HG03520 (cell line): ENCODE results near the gene NRL.
A peak's percentile ranks its signal among the peaks of the same experiment; 100 is the strongest.

Experiments
- ATAC-seq: cut with Tn5 transposase; IDR thresholded peaks from one replicate; pipeline ENCODE4 v1.9.1; 2021; ENCODE audit warnings: mild to moderate bottlenecking, moderate library complexity; ENCODE audit not compliant: unreplicated experiment

NRL gene

GRCh38 chr14:24114532-24115421, at the start of gene NRL, which contains the start of gene DCAF11:
Gene NRL (minus strand): TSS chr14:24114949. CDS start chr14:24082848, 32,101 bp downstream.
Gene DCAF11 (plus strand): TSS chr14:24114777. CDS start chr14:24115595, 818 bp downstream.
- ATAC-seq = peak; percentile 78

- ATAC-seq = no peak
Measured at GRCh38 chr14:24162093-24162492, 47.3 kb upstream of the NRL start.

- ATAC-seq = peak; percentile 72
Measured at GRCh38 chr14:24160850-24161804, 46.4 kb upstream of the NRL start, which contains the start of gene IRF9. Gene IRF9 (plus strand): TSS chr14:24161265. CDS start chr14:24162145, 880 bp downstream.

GRCh38 chr14:24160499-24160849, 45.7 kb upstream of the NRL start:
- ATAC-seq = no peak

DNA sequence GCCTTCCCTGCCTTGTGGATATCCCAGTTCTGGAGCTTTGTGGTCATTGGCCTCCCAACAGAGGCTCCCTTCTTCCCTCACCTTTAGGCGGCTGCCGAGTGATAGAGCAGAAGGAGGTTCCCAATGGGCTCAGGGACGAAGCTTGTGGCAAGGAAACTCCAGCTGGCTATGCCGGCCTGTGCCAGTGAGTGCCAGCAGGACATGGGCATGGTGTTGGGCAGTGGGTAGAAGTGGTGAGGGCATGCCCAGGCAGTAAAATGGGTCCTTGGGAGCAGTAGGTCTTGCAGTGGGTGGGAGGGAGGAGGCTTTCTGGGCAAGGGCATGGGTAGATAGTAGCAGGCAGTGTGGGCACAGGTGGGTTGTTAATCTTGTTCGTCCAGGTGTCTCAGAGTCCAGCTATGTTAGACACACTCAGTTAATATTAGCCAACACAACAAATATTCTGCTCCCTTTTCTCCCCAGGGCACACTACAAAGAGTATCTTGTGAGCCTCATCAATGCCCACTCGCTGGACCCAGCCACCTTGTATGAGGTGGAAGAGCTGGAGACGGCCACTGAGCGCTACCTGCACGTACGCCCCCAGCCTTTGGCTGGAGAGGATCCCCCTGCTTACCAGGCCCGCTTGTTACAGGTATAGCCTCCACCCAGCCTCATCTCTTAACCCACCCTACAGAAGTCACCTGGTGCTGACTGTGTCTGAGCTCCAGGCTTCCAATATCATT, 45.2 kb upstream of the NRL start:
- ATAC-seq = no peak

DNA sequence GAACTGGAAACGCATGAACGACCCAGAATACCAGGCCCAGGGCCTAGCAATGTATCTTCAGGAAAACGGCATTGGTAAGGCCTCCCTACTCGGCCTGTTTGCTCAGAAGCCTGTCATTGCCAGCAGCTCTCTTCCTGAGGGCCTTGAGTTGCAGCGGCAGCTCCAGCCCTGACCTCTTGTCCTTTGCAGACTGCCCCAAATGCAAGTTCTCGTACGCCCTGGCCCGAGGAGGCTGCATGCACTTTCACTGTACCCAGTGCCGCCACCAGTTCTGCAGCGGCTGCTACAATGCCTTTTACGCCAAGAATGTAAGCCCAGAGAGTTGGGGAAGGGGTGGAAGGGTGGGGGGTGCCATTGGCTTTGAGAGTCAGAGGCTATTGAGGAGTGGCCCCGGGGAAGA, 42.6 kb upstream of the NRL start:
- no peak for ATAC-seq

DNA sequence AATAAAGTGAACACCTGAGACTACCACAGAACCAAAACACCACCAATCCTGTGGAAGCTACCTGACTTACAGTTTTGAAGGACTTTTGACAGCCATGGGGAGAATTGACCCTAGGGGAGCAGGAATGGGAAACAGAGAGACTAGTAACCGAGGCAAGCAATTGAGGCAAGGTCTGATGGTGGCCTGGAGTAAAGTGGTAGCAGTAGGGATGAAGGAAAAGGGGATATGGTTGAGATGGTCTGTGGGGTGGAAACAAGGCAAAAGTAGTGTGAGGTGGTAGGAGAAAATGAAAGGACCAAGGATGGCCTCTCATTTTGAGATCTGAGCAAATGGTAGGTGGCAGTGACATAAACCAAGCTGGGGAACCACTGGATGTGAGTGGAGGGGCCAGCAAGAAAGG, 42.1 kb upstream of the NRL start:
- ATAC-seq = no peak

DNA sequence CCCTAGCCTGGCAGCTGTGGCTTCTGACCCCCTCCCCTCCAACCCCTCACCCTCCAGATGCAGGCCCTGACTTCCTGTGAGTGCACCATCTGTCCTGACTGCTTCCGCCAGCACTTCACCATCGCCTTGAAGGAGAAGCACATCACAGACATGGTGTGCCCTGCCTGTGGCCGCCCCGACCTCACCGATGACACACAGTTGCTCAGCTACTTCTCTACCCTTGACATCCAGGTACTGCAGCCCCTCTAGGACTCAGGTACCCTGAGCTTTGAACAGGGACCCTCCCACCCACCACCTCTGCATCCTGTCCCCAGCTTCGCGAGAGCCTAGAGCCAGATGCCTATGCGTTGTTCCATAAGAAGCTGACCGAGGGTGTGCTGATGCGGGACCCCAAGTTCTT, 40.4 kb upstream of the NRL start:
- ATAC-seq = no peak

GRCh38 chr14:24151404-24152080, 36.8 kb upstream of the NRL start:
- no peak for ATAC-seq

DNA sequence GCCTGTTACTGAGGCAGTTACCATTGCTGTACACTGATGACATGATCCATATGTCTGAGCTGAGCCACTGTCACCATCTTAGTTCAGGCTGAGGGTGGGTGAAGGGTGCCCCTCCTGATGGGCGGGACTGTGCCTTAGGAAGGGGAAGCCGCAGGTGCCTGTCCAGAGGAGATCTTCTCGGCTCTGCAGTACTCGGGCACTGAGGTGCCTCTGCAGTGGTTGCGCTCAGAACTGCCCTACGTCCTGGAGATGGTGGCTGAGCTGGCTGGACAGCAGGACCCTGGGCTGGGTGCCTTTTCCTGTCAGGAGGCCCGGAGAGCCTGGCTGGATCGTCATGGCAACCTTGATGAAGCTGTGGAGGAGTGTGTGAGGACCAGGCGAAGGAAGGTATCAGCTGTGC, 36.2 kb upstream of the NRL start:
- no peak for ATAC-seq

DNA sequence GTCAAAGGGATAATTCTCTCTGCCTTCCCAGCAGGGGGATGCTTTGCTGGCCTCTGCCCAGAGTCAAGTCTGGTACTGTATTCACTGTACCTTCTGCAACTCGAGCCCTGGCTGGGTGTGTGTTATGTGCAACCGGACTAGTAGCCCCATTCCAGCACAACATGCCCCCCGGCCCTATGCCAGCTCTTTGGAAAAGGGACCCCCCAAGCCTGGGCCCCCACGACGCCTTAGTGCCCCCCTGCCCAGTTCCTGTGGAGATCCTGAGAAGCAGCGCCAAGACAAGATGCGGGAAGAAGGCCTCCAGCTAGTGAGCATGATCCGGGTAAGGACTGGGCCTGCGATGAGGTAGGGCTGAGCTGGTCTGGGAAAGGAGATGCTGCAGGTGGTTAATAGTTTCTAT, 35.8 kb upstream of the NRL start:
- ATAC-seq = no peak

GRCh38 chr14:24150061-24150460, 35.3 kb upstream of the NRL start:
- no peak for ATAC-seq

GRCh38 chr14:24149302-24149969, 34.7 kb upstream of the NRL start:
- no peak for ATAC-seq

GRCh38 chr14:24147761-24148428, 33.1 kb upstream of the NRL start:
- ATAC-seq = no peak

GRCh38 chr14:24146978-24147760, 32.4 kb upstream of the NRL start, which contains the start of gene RNF31:
Gene RNF31 (plus strand): TSS chr14:24147498. CDS start chr14:24147699, 201 bp downstream.
- ATAC-seq = peak; percentile 81

DNA sequence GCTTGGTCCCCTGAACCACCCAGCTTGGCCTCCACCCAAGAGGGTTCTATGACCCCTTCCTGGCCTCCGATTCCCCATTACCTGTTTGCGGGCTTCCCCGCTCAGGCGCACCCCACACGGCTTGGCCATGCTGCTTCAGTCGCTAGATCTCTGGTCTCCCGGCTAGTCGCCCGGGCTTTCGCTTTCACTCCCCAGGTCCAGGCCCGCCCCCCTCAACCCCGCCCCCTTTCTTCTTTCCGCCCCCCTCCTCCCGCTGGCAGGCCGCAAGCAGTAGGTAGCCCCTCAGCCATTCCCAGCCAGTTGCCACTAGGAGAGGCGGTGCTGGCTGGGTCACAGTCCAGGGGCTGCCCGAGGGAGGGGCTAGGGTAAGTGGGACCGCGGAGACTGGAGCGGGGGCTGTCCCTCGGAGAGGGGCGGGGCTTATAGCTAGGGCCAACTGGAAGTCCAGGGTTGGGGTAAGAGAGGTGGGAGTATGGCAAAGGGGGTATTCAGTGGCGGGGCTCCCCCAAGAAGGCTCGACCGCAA, 31.8 kb upstream of the NRL start, which contains the start of gene PSME2:
Gene PSME2, minus strand, starts transcription at position 158 of the 525 bp plus-strand sequence. Its CDS starts 29 bp downstream, at position 129.
- ATAC-seq = peak; percentile 54

- no peak for ATAC-seq
Measured at GRCh38 chr14:24145690-24146452, 31.1 kb upstream of the NRL start.
